ENCODE data around the gene NAA15.

DNA sequence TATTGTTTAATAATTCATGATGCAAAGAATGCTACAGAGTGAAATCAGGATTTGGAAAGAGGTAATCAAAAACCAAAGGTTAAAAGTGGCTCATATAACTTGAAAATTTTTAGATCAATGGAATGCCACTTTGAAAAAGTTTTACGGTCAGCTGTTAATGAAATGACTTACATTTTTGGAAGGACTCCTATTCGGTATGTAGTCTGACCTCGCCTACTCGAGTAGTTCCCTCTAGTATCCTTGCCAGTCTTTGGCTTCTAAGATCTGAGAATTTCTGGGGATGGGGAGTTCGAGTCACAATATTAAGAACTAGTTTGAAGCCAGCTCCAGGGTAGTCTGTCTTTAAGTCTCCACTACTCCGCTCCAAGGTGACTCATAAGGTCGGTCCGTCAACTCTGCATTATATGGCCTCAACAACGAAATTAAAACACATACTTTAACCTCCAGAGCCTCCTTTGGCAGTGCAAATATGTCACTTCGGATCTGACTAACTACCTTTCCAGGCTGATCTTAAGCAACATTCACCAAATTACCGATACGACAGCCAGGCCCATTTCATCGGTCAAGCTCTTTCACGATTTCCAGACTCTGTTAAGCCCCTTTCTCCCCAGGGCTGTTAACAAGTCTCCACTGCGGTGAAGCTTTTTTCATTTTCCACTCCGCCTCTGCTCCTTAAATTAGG lies 733 bp upstream of the NAA15 start:
- no peak for TF ChIP-seq CTCF (IDR thresholded peaks at IDR 0.05)
- no peak for TF ChIP-seq POLR2A (IDR thresholded peaks at IDR 0.05)
